Activated T-cell treated with anti-CD3 and anti-CD28 coated beads, Interleukin-2, amount 50 U/mL, for 48 hours (primary cell): ENCODE results near the gene CUL7.

Source experiments
- DNase-seq, 2 experiments: peaks; one replicate each; pipeline ENCODE4 v3.0.0-alpha.2; 2020

The CUL7 gene

DNA sequence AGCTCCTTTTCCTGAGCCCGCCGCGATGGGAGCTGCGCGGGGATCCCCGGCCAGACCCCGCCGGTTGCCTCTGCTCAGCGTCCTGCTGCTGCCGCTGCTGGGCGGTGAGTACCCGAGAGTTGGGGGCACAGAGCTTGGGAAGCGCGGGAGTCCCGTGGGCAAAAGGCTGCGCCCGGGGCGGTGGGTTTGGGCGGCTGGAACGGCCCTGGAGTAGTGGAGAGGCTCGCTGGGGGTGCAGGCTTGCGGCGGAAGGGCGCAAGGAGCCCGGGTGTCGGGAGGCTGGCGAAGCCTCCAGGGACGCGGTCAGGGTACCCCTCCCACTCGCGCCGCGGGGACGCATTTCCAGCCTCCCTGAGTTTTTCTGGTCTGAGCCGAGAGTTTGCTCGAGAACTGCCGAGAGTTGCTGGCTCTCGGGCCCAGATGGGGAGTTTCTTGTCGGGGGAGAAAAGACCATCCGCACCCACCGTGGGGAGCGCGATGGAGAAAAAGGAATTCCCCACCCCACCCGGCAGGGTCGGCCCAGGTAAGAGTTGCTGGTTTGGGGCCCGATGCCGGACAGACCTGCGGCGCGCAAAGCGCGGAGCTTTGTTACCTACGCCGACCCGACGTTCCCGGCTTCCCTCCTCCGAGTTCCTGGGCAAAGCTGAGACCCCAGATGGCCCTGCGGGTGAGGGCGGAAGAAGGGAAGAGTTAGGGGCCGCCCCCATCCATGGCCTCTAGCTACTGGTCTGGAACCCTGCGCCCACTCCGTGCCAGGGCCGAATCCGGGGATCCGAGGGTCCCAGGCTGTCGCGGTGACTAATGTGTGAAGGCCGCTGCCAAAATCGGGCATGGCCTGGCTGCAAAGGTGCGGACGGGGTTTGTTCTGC is 23.0 kb upstream of the CUL7 start:
- DNase-seq = peak in 1 of 2 experiments; percentile 34

- DNase-seq = peak in 1 of 2 experiments; percentile 58
These were observed 22.2 kb upstream of the CUL7 start, which contains the start of gene PTK7 for GRCh38 chr6:43075670-43076463. Gene PTK7, plus strand, starts transcription at chr6:43076314. Its CDS starts 175 bp downstream, at chr6:43076489.

DNA sequence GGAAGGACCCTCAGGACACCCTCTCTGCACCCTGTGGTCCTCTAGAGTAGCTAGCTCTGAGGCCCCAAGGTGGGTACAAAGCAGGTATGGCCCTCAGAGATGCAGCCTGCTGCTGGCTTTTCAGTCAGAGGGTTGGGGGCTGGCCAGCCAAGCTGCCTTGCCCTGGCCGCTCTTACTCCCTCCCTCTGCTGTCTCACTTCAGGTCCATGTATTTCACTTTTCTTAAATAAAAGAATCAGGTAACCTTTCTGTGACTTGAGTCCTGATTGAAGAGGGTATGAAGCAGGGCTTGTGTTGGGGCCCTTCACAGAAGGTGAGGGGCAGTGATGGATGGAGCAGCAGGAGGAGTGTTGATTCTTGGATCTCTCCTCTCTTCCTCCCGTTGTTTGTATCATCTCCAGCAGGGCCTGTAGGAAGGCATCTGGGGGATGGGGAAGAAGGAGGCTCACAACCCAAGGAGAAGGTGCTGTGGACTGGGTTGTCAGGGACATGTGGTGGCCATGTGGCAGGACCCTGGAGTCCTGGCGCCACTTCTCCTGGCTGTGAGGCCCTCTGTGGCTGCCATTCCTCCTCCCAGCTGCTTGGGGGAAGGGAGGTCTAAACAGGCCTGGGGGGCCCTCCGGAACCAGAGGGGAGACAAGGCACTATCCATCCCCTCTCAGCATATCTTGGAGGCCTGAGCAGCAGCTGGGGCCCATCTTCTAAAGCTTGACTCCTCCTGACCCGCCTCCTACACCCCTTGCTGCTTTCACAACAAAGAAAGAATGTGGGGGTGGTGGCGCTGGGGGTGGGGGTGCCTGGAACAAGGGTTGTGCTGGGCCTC is 21.4 kb upstream of the CUL7 start:
- DNase-seq = no peak

GRCh38 chr6:43070028-43070632 is 16.5 kb upstream of the CUL7 start:
- no peak for DNase-seq

GRCh38 chr6:43062818-43063217 is 9.2 kb upstream of the CUL7 start:
- DNase-seq = no peak

DNA sequence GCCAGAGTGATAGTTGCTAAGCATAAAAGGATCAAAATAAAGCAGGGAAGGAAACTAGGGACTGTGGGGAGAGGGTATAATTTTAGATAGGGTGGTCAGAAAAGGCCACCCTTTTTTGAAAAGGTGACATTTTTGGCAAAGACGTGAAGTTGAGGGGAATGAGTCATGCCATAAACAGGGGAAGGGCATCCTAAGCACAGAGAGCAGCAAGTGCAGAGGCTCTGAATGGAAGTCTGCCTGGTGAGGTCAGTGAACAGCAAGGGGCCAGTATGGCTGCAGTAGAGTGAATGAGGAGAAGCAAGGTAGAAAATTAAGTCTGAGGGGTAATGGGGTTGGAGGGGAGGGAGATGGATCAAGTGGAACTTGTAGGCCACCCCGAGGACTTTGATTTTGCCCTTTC is 8.2 kb upstream of the CUL7 start:
- DNase-seq = no peak

- DNase-seq = no peak
These were observed 7.3 kb upstream of the CUL7 start for GRCh38 chr6:43060755-43061633.

GRCh38 chr6:43060034-43060754 is 6.5 kb upstream of the CUL7 start:
- DNase-seq = no peak

- DNase-seq = peak; percentile 98 to 99
These were observed 5.8 kb upstream of the CUL7 start, which contains the start of the genes KLC4 and MRPL2 for GRCh38 chr6:43059168-43060033. Gene KLC4, plus strand, starts transcription at chr6:43059631. Its CDS starts 1,705 bp downstream, at chr6:43061336. Gene MRPL2, minus strand, starts transcription at chr6:43059434. Its CDS starts 53 bp downstream, at chr6:43059381.

DNA sequence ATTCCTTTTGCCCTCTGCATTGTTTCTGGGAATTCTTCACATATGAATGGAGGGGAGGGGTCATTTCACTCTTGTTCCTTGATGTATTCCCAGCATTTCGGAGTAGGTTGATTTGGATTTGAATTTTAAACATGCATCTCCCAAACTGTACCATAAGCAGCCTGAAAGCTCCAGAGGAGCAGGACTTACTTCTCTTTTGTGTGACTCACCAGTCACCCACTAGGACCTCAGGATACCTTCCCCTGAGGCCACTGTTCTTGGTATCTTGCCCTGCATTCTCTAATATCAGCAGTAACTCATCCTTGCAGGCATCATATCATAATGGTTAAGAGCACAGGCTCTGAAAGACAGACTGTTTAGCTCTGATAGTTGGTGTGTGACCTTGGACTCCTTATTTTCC is 4.9 kb upstream of the CUL7 start:
- DNase-seq = no peak

DNA sequence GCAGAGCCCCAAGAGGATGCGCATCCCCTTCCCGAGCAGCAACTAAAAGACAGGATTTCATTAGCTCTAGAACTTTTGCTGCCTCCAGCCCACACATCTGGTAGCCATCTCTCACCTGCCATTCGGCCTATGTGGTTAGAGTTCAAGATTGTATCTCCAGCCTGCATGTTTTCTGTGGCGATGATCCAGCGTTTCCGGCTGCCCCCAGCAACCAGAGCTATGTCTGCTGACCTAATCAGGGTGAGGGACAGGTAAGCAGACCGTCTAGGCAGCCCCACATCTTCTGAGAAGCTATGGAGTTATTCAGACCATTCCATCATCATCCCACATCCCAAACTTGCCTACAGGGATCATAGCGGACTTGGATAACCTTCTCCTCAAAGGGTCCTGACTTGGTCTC is 2.3 kb upstream of the CUL7 start:
- no peak for DNase-seq

GRCh38 chr6:43054206-43054943 is 724 bp upstream of the CUL7 start:
- no peak for DNase-seq

- DNase-seq = peak; percentile 52 to 57
These were observed 658 bp downstream of the CUL7 start for GRCh38 chr6:43052842-43053544.

DNA sequence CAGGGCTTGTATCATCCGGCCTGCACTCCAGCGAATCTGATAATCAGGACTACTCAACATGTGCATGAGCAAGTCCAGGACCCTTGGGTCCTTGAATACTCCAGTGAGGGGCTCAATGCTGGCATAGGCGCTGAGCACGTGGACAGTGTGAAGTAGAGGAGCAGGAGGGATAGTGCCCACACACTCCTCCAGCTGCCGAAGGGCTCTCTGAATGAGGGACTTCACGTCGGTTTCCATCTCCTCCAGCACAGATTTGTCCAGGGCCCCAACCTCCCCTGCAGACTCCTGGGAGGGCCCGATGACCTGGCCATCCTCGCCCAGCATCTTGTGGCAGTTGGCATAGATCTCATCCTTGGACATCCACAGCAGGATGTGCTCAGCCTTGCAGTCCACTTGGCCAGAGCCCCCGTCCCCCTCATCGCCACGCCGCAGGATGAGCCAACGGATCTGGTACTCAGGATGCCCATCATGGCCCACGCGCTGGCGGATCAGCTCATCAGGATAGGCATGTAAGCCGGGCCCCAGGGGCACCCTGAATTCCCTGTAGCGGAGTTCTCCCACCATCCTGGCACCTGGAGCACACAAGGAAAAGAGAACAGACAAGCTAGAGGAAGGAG is 1.3 kb downstream of the CUL7 start:
- no peak for DNase-seq

GRCh38 chr6:43050981-43051380 is 2.7 kb downstream of the CUL7 start:
- no peak for DNase-seq

DNA sequence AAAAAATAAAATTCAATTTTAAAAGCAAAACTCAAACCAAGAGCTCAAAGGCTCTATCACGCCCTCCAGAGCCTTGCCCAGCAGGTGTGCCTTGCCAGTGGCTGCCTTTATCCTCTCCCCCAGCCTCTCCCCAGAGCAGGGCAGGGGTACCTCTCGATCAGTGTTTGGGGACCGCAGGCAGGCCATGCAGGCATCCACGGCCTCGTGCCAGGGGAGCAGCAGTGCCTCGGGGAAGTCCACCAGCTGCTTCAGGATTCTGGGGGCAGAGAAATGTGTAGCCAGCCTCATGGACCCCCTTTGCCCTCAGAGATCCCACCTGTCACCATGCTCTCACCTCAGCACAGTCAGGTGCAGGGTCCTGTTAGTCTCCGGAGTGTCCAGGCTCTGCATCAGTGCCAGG is 5.7 kb downstream of the CUL7 start:
- DNase-seq = no peak

DNA sequence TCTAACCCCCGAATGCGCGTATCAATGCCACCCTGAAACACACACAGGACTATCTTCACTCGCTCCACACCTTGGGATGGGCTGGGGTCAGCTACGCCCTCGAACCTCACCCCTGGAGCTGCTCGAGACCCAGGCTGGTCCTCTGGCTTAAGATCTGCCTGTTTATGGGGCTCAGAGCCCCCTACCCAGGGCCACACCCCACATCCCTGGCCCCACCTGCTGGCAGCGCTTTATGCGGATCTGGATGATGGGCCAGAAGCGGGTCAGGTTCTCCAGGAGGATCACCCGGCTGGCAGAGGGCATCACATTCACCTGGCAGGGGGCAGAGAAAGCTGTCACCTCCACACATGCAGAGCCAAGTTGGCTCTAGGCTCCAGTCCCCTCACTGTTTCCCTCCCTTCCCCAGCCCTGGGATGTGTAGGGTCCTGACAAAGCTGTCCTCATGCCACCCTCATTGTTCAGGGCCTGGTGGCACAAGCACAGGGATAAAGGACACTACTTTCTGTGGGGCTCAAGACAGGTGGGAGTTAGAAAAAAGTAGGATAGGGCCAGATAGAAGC is 8.2 kb downstream of the CUL7 start:
- no peak for DNase-seq
